HepG2 (cell line): ENCODE measurements around the gene NRGN. TPM values are rescaled to one million over a fixed set of nuclear protein-coding genes. Genes with fewer than 3 reads are reported as not detected.
A peak's percentile ranks its signal among the peaks of the same experiment; 100 is the strongest.

Experiments
- AGO2 ChIP-seq: fragments of 200-400 bp; formaldehyde crosslinking; optimal IDR thresholded peaks from 2 replicates; pipeline ENCODE3; 2017; ENCODE audit warnings: mild to moderate bottlenecking, low read depth, low read length, moderate library complexity
- CAMTA2 ChIP-seq: sonication (generic); formaldehyde crosslinking; IDR thresholded peaks from 2 replicates; pipeline ENCODE4 v1.4.0; 2020; ENCODE audit warnings: mild to moderate bottlenecking, missing genetic modification reagents, borderline replicate concordance
- CC2D1A ChIP-seq: sonication (generic); formaldehyde crosslinking; IDR thresholded peaks from 2 replicates; pipeline ENCODE4 v1.8.1; 2023; ENCODE audit warnings: mild to moderate bottlenecking, missing genetic modification reagents
- GABPB1 ChIP-seq: IDR thresholded peaks from 2 replicates; pipeline ENCODE4 v1.6.1; 2016; ENCODE audit warnings: mild to moderate bottlenecking, missing genetic modification reagents, moderate library complexity, missing compliant biosample characterization
- NKX3-1 ChIP-seq: sonication (generic); formaldehyde crosslinking; IDR thresholded peaks from 2 replicates; pipeline ENCODE4 v1.5.0; 2020; ENCODE audit warnings: missing genetic modification reagents
- PPARG ChIP-seq: conservative IDR thresholded peaks from 2 replicates; pipeline ENCODE4 v1.6.1; 2016; ENCODE audit warnings: missing biosample characterization, missing genetic modification reagents
- STAT5B ChIP-seq: sonication (generic); formaldehyde crosslinking; IDR thresholded peaks from 2 replicates; pipeline ENCODE4 v1.4.0; 2020; ENCODE audit warnings: missing genetic modification reagents
- WIZ ChIP-seq: sonication (generic); formaldehyde crosslinking; IDR thresholded peaks from 2 replicates; pipeline ENCODE4 v1.5.1; 2020; ENCODE audit warnings: mild to moderate bottlenecking, missing genetic modification reagents
- ZBTB49 ChIP-seq: sonication (generic); formaldehyde crosslinking; IDR thresholded peaks from 2 replicates; pipeline ENCODE4 v1.4.0; 2020; ENCODE audit warnings: missing genetic modification reagents, borderline replicate concordance
- ZNF280B ChIP-seq: sonication (generic); formaldehyde crosslinking; IDR thresholded peaks from 2 replicates; pipeline ENCODE4 v1.5.0; 2020; ENCODE audit warnings: missing genetic modification reagents, mild to moderate bottlenecking, borderline replicate concordance
- ZNF441 ChIP-seq: sonication (generic); formaldehyde crosslinking; IDR thresholded peaks from 2 replicates; pipeline ENCODE4 v1.7.0; 2021; ENCODE audit warnings: missing genetic modification reagents, borderline replicate concordance
- ZNF709 ChIP-seq: sonication (generic); formaldehyde crosslinking; IDR thresholded peaks from 2 replicates; pipeline ENCODE4 v1.5.0; 2020; ENCODE audit warnings: mild to moderate bottlenecking, missing genetic modification reagents
- ZNF766 ChIP-seq: sonication (generic); formaldehyde crosslinking; IDR thresholded peaks from 2 replicates; pipeline ENCODE4 v1.5.0; 2020; ENCODE audit warnings: missing genetic modification reagents, borderline replicate concordance
- ZNF768 ChIP-seq: sonication (generic); formaldehyde crosslinking; IDR thresholded peaks from 2 replicates; pipeline ENCODE4 v1.4.0; 2020; ENCODE audit warnings: missing genetic modification reagents
- ZNF816 ChIP-seq: sonication (generic); formaldehyde crosslinking; IDR thresholded peaks from 2 replicates; pipeline ENCODE4 v1.8.0; 2022; ENCODE audit warnings: missing genetic modification reagents, mild to moderate bottlenecking, borderline replicate concordance
- polyA plus RNA-seq, 8 experiments: library from polyadenylated mRNA; depleted of rRNA in 3 of 8; stranded (reverse) in 7 of 8; unstranded in 1 of 8; fragments of >200 nt; fragmentation: Illumina TruSeq in 4 of 8; extraction: Trizol in 4 of 8; gene quantifications; 2 replicates each; pipeline versions ENCODE4 v1.2.1 to v1.2.3, GENCODE V29; 2011 to 2016; ENCODE audit warnings: low read depth in 4 of 8, missing spikeins in 1 of 8, mixed read lengths in 1 of 8; ENCODE audit not compliant: insufficient read depth in 1 of 8
- total RNA-seq, 5 experiments: library from RNA; depleted of rRNA; stranded (reverse); fragments of >200 nt; fragmentation: Illumina TruSeq; extraction: Trizol; gene quantifications; 2 replicates each; pipeline ENCODE4 v1.2.3, GENCODE V29; 2016; ENCODE audit warnings: low read depth in 1 of 5
- TF ChIP-seq, protein P1 (sequence below): sonication (generic); formaldehyde crosslinking; IDR thresholded peaks from 2 replicates; pipeline ENCODE4 v1.8.1; 2023; ENCODE audit warnings: mild to moderate bottlenecking, missing genetic modification reagents
- TF ChIP-seq, protein P2 (sequence below): sonication (generic); formaldehyde crosslinking; IDR thresholded peaks from 2 replicates; pipeline ENCODE4 v1.4.0; 2020; ENCODE audit warnings: missing genetic modification reagents
- TF ChIP-seq, protein P3 (sequence below): sonication (generic); formaldehyde crosslinking; IDR thresholded peaks from 2 replicates; pipeline ENCODE4 v1.4.0; 2020; ENCODE audit warnings: missing genetic modification reagents

The NRGN gene
- total and polyA plus RNA-seq, 2 of the 13 experiments (the other 11 are each of a cell fraction or from before 2014, with no cell fraction given) = 0.22 TPM; not detected in 1

GRCh38 chr11:124759266-124760204 is 19.8 kb downstream of the NRGN start (continued):
- TF ChIP-seq, protein P1, sequence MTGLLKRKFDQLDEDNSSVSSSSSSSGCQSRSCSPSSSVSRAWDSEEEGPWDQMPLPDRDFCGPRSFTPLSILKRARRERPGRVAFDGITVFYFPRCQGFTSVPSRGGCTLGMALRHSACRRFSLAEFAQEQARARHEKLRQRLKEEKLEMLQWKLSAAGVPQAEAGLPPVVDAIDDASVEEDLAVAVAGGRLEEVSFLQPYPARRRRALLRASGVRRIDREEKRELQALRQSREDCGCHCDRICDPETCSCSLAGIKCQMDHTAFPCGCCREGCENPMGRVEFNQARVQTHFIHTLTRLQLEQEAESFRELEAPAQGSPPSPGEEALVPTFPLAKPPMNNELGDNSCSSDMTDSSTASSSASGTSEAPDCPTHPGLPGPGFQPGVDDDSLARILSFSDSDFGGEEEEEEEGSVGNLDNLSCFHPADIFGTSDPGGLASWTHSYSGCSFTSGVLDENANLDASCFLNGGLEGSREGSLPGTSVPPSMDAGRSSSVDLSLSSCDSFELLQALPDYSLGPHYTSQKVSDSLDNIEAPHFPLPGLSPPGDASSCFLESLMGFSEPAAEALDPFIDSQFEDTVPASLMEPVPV (CRISPR knock-in tag) = peak; percentile 81
- TF ChIP-seq ZNF441 (CRISPR knock-in tag) = 0 out of 2 replicates have a peak, but pooled peaks have one; percentile 64
- TF ChIP-seq, protein P2, sequence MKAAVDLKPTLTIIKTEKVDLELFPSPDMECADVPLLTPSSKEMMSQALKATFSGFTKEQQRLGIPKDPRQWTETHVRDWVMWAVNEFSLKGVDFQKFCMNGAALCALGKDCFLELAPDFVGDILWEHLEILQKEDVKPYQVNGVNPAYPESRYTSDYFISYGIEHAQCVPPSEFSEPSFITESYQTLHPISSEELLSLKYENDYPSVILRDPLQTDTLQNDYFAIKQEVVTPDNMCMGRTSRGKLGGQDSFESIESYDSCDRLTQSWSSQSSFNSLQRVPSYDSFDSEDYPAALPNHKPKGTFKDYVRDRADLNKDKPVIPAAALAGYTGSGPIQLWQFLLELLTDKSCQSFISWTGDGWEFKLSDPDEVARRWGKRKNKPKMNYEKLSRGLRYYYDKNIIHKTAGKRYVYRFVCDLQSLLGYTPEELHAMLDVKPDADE = peak; percentile 88; the same call in 1 of the 2 replicates
- peak; percentile 86; the same call in 1 of the 2 replicates for TF ChIP-seq NKX3-1 (CRISPR knock-in tag)
- 0 out of 2 replicates have a peak, but pooled peaks have one; percentile 59 for TF ChIP-seq ZNF766 (CRISPR knock-in tag)
- peak; percentile 67; the same call in 1 of the 2 replicates for TF ChIP-seq ZNF280B (CRISPR knock-in tag)
- peak; percentile 34 for TF ChIP-seq AGO2
- peak; percentile 77 for TF ChIP-seq GABPB1 (CRISPR knock-in tag)
- no peak for TF ChIP-seq PPARG (CRISPR knock-in tag)
- TF ChIP-seq, protein P3, sequence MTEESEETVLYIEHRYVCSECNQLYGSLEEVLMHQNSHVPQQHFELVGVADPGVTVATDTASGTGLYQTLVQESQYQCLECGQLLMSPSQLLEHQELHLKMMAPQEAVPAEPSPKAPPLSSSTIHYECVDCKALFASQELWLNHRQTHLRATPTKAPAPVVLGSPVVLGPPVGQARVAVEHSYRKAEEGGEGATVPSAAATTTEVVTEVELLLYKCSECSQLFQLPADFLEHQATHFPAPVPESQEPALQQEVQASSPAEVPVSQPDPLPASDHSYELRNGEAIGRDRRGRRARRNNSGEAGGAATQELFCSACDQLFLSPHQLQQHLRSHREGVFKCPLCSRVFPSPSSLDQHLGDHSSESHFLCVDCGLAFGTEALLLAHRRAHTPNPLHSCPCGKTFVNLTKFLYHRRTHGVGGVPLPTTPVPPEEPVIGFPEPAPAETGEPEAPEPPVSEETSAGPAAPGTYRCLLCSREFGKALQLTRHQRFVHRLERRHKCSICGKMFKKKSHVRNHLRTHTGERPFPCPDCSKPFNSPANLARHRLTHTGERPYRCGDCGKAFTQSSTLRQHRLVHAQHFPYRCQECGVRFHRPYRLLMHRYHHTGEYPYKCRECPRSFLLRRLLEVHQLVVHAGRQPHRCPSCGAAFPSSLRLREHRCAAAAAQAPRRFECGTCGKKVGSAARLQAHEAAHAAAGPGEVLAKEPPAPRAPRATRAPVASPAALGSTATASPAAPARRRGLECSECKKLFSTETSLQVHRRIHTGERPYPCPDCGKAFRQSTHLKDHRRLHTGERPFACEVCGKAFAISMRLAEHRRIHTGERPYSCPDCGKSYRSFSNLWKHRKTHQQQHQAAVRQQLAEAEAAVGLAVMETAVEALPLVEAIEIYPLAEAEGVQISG (CRISPR knock-in tag) = peak; percentile 48
- TF ChIP-seq ZNF768 (CRISPR knock-in tag) = peak; percentile 54; the same call in 1 of the 2 replicates
- TF ChIP-seq ZNF816 = peak; percentile 51; the same call in 1 of the 2 replicates
- TF ChIP-seq CC2D1A (CRISPR knock-in tag) = no peak
- TF ChIP-seq ZNF709 (CRISPR knock-in tag) = peak; percentile 62; the same call in 1 of the 2 replicates
- no peak for TF ChIP-seq WIZ (CRISPR knock-in tag)
- TF ChIP-seq CAMTA2 (CRISPR knock-in tag) = 0 out of 2 replicates have a peak, but pooled peaks have one; percentile 58
- peak; percentile 58; the same call in 1 of the 2 replicates for TF ChIP-seq ZBTB49 (CRISPR knock-in tag)
- no peak for TF ChIP-seq STAT5B (CRISPR knock-in tag)
